GM18907 (cell line): ENCODE results near the gene AGPAT4.
A peak's percentile ranks its signal among the peaks of the same experiment; 100 is the strongest.
"Not testable (repeated sequence)": the region's sequence is repeated elsewhere in the genome, so short reads cannot be mapped to it uniquely, and the experiment has no call there.

ENCODE experiments used
- ATAC-seq: cut with Tn5 transposase; IDR thresholded peaks from one replicate; pipeline ENCODE4 v1.9.1; 2021; ENCODE audit warnings: mild to moderate bottlenecking, moderate library complexity; ENCODE audit not compliant: unreplicated experiment

AGPAT4 gene, protein sequence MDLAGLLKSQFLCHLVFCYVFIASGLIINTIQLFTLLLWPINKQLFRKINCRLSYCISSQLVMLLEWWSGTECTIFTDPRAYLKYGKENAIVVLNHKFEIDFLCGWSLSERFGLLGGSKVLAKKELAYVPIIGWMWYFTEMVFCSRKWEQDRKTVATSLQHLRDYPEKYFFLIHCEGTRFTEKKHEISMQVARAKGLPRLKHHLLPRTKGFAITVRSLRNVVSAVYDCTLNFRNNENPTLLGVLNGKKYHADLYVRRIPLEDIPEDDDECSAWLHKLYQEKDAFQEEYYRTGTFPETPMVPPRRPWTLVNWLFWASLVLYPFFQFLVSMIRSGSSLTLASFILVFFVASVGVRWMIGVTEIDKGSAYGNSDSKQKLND

DNA sequence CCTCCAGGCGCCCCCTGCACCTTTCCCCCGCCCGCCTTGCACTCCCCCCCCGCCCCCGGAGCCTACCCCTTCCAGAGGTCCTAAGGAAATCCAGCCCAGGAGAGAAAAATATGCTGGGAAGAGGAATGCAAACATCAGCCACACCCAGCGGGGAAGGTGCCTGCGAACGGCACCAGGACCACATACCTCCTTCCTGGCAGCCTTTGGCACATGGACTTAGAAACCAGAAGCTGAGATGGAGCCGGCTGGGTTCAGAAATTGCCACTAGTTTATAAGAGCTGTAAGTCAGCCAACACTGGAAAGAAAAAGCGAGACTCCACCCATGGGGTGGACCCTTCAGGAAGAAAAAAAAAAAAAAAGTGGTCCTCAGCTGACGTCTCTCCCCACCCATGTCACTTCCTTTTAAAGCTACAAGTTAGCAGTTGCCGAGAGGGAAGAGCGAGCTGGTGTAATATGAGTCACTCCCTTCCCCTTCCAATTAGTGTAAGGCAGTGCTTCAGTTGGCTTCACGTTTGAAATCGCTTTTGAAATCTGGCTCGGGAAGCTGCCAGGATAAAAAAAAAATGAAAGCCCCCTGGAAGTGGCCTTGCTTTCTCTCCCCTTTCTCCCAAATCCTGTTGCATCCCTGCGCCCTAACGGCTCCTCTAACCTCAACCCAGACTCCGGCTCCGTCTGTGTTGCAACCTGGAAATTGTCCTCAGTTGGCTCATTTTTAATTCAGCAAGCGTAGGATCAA lies at the start of gene AGPAT4:
Gene AGPAT4 (minus strand): TSS at position 310 of the 736 bp plus-strand sequence. CDS start 41,848 bp downstream, outside the sequence.
- peak; percentile 99 for ATAC-seq

DNA sequence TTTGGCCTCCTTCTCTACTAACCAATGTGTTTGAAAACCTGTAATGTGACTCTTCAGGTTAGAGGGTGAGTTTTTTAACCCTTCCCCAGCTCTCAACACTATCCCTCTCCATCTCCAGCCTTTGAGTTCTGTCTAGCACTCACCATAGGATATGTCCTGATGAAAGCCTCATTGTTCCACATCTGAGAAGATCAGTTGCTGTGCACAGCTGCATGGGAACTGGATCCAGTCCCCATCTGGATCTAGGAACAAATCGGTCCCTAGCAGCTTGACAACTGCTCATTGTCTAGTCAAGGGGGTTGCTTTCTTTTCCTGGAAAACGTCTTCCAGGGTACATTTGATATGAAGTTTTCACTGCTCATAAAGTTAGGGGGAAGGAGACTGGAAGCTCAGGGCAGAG lies 45.4 kb upstream of the AGPAT4 start:
- ATAC-seq, result no peak

DNA sequence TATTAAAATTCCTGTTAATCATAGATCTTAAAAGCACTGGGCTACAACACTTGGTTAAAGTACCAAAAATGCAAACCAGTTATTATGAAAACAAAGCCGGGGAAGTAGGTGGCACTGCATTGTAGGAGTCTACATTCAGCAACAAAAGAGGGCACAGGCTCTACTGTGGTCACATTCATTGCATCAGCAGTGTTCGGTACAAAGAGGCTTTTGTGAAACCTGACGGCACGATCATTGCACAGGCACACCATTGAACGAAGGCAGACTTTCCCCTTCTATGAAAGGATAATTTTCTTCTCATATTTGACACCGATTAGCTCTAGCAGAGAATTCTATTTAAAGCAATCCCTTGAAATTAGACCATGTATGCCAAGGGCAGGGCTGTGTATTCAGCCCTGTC lies 44.6 kb upstream of the AGPAT4 start:
- ATAC-seq, result no peak

DNA sequence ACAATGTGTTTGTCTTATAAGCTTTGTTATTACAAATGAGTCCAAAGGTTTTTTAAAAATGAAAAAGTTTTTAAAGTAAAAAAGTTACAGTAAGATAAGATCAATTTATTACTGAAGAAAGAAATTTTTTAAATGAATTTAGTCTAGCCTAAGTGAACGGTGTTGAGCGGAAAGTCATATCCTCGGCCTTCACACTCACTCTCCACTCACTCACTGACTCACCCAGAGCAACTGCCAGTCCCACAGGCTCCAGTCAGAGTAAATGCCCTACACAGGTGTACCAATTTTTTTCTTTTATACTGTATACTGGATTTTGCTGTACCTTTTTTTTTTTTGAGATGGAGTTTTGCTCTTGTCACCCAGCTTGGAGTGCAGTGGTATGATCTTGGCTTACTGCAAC lies 42.7 kb upstream of the AGPAT4 start:
- no peak for ATAC-seq

DNA sequence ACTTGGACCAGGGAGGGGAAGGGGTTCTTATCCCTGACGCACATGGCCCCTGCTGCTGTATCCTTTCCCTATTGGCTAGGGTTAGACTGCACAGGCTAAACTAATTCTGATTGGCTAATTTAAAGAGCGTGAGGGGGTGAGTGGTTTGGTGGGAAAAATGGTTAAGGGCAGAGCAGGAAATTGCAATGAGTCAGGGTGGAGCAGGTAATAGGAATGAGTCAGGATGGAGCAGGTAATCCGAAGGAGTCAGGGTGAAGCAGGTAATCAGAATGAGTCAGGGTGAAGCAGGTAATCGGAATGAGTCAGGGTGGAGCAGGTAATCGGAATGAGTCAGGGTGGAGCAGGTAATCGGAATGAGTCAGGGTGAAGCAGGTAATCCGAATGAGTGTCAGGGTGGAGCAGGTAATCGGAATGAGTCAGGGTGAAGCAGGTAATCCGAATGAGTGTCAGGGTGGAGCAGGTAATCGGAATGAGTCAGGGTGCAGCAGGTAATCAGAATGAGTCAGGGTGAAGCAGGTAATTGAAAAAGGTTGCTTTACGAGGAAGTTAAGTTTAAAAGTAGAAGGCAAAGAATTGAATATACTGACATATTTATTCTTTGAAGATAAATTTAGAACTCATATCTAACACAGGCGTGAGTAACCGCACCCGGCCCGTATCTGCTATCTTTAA lies 41.5 kb upstream of the AGPAT4 start:
- not testable (repeated sequence) for ATAC-seq

DNA sequence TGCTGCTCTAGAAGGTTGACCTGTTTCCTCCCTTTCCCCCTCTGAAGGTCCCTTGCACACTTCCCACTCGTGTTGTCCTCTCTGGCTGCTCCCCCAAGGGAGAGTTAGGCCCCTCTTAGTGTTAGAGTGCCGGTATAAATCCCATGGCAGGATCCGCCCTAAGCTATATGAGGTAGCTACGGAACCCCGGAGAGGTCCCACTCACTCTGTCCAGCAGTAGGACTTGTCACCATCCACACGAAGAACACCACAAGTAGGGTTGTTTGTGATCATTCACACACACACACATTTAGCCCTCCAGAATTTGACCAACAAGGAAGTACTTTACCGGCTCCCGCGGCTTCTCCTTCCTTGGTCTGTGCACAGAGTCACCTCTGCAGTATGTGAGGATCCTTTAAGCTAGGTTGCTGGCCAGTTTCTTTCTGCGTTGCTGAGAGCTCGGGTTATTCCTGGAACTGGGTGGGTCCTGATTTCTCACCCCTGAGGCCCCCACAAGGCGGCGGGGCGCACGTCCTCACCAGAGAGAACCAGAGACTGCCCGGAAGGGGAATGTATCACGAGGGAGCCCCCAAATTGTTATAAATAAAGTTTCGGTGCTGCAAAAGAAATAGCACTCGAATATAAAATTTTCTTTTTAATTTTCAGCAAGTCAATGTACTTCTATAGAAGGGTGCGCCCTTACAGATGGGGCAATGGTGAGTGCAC lies 40.8 kb upstream of the AGPAT4 start:
- not testable (repeated sequence) for ATAC-seq

DNA sequence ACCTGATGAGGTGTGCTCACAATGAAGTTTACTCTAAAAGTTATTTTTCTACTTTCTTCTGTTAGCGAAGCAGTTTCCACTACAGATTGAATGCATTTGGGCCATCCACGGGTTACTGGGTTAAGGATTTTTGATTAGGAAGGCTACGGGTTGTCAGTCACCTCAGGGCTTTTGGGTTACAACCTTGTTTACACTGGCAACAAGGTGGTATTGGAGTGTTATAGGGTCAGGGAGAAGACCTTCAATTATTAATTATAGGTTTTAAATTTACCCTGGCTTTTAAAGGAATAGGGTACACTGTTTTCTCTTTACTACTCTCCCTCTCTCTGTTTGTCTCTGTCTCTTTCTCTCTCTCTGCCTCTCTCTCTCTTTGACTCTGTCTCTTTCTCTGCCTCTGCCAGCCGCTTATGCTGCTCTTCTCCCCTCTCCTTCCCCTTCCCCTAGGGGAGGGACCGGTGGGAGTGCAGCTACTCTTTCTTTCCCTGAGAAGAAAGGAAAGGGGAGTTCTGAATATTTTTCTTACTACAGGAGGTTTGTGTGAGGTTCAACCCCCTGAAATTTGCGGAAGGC lies 40.2 kb upstream of the AGPAT4 start:
- no peak for ATAC-seq

DNA sequence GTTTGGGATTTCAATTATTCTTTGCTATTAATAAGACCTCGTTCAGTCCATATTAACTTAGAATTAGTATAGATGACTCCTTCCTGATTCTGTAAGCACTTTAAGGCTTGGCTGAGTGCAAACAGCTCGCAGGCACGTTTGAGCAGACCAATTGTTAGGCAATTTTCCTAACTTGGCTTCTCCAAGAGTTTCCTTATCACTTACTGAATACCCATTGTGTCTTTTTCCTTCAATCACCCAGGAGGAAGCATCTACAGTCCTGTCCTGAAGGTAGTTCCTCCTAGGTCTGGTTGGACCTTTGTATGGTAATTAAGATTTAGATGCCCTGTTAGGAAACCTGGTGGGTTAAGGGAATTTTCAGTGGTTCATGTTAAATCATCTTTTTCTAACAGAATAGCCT lies 39.6 kb upstream of the AGPAT4 start:
- not testable (repeated sequence) for ATAC-seq

DNA sequence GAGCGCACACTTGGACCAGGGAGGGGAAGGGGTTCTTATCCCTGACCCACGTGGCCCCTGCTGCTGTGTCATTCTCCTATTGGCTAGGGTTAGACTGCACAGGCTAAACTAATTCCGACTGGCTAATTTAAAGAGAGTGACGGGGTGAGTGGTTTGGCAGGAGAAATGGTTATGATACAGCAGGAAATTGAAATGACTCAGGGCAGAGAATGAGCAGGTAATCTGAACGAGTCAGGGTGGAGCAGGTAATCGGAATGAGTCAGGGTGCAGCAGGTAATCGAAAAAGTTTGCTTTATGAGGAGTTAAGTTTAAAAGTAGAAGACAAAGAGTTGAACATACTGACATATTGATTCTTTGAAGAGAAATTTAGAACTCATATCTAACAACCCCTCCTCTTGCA lies 35.9 kb upstream of the AGPAT4 start:
- not testable (repeated sequence) for ATAC-seq

DNA sequence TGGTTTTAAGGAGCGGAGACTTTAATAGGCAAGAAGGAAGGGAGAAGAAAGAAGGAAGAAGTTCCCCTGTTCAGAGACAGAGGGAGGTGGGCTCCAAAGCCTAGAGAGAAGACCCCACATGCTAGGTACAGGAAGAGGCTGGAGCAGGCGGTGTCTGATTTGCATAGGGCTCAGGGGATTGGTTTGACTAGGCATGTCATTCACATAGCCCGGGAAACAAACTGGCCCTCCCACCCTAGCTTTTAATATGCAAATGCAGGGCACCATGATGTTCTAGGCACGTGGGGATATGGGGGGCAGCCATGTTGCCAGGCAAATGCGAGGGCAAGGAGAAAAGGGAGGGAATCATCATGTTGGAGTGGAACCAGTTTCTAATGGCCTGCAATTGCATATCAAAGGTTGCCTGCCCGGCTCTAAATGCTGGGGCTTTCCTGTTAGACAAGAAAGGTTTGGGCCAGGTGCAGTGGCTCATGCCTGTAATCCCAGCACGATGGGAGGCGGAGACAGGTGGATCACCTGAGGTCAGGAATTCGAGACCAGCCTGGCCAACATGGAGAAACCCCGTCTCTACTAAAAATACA lies 34.3 kb upstream of the AGPAT4 start:
- no peak for ATAC-seq

DNA sequence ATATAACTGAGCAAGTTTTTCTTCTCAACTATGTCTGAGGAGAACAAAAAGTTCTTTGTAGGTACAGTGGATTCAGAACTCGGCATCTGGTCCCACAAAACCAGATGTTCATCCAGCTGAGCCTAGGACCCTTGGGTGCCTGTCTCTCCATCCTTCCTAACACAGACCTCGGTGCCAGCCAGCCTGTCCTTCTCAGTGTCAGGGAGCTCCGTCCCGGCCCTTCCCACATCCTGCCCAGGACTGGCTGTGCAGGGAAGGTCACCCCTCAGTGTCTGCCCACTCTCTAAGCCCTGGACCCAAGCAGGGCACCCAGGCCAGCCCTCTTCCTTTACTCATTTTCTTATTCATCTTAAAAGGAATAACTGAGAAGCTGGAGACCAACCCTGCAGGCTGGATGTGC lies 32.0 kb upstream of the AGPAT4 start:
- no peak for ATAC-seq

DNA sequence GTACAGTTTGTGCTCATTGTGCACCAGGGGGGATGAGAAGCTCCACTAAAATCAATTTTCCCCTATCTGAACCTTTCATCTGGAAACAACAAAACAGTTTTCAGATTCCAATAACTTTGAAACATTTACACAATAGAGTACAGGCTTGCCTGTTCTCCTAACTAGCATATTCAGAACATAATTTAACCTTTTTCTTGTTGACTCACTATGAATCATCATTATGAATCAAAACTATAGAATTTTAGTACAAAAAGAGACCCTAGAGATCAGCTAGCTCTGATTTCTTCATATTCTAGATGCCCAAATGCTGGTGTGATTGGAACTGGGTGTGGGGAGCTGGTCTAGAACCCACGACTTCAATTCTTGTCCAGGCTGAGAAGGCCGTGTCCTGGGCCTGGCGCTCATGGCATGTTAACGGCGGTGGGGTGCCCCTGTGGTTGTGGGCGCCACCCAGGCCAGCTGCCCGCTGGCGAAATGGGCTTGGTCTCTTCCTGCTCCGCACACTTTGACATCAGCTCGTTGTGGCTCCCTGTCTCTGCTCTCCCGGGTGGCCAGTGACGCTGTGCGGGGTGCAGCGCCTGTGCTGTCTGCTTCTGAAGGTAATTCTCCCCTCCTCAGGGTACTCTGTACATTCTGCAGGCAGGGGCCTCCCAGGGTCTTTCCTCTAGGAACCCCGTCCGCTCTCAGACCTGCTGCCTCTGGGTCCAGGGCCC lies 29.9 kb upstream of the AGPAT4 start:
- no peak for ATAC-seq

DNA sequence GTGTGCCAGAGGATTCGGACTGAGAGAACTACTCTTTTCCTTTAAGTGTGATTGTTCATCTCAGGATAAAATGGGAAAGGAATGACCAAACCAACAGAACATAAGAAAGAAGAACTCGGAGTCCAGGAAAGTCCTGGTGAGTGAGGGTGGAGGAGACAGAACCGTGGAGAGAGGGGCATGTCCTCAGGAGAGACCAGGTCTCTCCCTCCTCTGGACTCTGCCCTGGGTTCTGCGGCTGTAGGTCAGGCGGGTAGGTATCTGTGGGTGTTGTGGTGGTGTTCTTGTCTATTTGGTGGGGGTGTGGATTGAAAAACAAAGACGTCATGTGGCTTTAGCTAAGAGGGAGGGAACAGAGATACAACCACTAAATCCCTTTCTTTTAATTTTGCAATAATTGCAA lies 29.1 kb upstream of the AGPAT4 start:
- no peak for ATAC-seq

DNA sequence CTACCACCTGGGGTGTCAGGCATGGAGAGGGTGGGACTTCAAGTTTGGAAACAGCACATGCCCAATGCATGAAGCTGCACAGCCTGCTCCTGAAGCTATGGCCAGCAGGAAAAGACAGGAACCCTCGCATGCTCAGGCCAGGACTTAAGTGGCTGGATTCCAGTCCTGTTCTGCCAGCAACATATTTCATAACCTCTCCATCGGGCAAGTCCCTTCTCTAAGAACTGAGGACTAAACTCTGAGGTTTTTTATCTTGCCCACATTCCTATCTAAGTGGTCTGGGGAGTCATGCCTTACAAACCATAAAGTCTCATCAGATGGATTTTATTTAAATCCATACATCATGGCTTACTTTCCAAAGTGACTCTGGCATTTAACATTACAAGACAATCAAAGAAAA lies 27.5 kb upstream of the AGPAT4 start:
- ATAC-seq, result no peak

DNA sequence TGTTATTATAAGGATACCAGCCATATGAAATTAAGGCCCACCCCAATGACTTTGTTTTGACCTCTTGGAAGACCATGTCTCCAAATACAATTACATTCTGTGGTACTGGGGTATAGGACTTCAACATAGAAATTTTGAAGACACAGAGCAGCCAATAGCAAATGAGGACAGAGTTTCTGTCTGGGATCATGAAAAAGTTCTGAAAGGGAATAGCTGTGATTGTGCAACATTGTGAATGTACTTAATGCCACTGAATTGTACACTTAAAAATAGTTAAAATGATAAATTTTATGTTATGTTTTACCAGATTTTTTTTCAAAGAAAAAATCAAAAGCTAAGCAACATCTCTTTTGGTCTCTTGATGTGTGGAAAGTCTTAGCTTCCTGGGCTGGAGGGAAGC lies 27.0 kb upstream of the AGPAT4 start:
- no peak for ATAC-seq

DNA sequence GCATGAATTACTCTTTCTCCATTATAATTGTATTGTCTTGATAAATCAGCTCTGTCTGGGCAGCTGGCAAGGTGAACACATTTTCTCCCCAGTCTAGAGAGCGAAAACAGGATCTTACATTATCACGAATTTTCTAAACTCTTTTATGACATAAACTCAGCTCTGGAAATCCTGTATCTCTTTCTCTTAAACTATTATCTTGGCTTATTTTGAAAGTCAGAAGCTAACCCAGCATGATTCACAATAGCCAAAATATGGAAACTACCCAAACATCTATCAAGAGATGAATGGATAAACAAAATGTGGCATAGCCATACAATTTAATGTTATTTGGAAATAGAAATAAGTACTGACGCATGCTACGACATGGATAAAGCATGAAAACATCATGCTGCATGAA lies 25.9 kb upstream of the AGPAT4 start:
- no peak for ATAC-seq

DNA sequence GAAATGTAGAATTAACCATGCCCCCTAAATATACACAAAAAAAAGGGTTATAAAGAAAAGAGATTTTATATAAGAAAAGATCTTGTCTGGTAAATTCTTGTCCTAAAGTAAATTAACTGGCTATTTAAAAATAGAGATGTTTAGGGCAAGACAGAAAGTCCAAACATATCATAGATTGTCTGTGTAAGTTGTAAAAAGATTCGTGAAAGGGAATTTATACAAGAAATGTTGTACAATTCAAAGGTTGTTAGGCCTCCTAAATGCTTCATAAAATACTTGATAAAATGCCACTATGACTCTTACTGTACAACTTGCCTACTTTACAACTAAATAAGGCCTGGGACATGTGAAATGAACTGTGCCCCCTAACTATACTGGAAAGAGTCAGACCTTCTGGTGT lies 21.9 kb upstream of the AGPAT4 start:
- ATAC-seq, result no peak

DNA sequence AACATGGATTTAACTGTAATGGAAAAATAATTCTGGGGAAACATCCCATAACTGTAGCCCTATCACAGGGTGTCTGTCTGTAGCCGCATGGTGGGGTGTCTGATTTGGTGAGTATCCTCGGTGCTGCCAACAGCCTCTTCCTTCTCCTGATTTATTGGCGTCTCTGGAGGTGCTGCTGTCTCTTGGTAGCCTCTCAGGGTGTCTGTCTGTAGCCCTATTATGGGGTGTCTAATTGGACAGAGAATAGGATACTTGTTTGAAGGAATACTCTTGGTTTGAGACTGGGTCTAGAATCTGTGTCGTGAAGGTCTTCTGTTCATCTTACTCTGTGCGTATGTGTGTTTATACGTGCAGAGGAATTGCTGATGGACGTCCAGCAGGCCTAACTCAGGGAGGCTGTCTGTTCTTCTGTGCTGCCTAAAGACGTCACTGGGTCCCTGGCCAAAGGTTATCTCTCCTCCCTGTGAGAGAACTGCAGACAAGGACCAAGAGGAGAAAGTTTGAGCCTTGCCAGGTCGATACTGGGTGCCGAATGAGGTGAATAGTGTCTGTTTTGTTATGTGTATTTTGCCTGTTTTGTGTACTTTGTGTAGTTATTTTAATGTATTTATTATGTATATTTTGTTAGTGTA lies 18.9 kb upstream of the AGPAT4 start:
- ATAC-seq, result no peak

DNA sequence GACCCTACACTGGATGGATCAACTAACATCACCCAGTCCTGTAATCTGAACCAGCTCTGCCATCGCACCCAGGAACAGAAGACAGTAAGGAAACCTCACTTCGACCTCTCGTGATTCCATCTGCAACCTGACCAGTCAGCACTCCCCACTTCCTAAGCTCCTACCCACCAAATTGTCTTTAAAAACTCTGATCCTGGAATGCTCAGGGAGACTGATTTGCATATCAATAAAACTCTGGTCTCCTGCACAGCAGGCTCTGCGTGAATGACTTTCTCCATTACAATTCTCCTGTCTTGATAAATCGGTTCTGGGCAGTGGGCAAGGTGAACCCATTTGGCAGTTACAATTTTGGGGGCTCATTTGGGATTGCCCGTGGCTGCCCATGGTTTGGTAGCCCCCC lies 18.3 kb upstream of the AGPAT4 start:
- ATAC-seq, result no peak
